OCI-M2 (cell line): Measurements from ENCODE around the gene TBC1D25.

Experiments
- DNase-seq: peaks from one replicate; lab custom pipeline; 2025; ENCODE audit not compliant: unreplicated experiment; lab: John Stamatoyannopoulos, UW

Gene TBC1D25

GRCh38 chrX:48539345-48540027 lies at the start of gene TBC1D25:
TBC1D25 (plus strand) TSS chrX:48539714; CDS start chrX:48539798, 84 bp downstream.
- DNase-seq, result peak; percentile 84

GRCh38 chrX:48489892-48490291 lies 49.6 kb upstream of the TBC1D25 start:
- no peak for DNase-seq

DNA sequence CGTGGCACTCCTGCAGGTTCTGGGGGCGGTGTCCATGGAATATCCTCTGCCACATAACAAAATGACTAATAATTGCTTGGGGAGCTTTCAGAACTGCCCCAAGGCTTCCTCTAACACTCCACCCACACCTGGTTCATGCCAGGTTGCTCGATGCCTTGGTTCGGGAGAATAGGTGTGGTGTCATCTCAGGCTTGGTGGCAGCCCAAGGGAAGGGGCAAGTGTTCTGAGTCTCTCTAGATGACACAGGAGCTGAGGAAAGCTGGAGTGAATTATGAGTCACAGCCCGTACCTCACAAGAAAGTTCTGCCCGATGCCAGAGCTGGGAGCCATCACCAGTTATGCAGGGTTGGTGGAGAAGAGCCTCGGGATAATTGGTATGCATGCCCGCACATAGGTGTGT lies 48.9 kb upstream of the TBC1D25 start:
- no peak for DNase-seq

- DNase-seq, result no peak
These were observed 47.7 kb upstream of the TBC1D25 start for GRCh38 chrX:48491809-48492208.

DNA sequence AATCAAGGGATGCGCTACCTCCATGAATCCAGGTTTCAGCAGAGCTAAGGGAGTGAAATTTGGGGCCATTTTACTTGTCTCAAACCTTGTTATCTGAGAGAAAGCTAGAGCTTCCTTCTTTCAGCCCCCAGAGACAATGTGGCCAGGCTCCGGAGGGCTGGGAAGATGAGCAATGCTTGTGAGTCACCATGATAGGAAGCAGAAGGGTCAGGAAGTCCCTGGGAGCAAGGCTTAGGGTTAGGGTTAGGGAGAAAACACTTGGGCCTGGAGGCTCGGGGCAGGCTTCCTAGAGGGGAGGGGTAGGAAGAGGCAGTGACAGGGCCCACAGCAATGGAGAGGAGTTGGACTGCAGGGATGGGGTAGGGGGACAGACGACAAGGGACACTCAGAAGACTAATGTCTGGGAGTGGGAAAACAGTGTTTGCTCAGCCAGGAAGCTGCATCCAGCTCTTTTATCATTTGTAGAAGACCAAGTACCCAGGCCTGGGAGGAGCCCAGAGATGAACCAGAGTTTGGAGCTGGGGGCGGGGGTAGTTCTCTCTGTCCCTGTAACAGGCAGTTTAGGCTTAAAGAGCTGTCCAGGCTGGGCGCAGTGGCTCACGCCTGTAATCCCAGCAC lies 47.1 kb upstream of the TBC1D25 start:
- no peak for DNase-seq

DNA sequence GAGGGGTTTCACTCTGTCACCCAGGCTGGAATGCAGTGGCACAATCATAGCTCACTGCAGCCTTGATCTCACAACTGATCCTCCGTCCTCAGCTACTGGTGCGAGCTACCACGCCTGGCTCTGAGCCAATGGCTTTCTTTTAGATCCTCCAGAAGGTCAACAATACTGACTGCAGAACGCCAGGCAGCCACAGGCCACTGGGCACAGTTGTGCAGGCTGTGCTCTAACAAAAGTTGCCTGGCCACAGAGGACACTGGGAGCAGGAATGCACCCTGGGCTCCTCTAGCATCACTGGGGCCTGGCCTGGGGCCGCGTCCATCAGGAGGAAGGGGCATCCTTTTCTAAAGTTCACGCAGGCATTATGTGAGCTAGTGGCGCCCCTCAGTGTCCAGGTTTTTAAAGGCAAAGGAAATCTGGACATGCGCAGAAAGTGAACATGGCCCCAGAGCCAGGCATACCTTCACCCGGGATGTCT lies 45.6 kb upstream of the TBC1D25 start:
- no peak for DNase-seq

- DNase-seq, result no peak
These were observed 42.9 kb upstream of the TBC1D25 start for GRCh38 chrX:48496660-48497059.

GRCh38 chrX:48497871-48498270 lies 41.6 kb upstream of the TBC1D25 start:
- DNase-seq, result no peak

DNA sequence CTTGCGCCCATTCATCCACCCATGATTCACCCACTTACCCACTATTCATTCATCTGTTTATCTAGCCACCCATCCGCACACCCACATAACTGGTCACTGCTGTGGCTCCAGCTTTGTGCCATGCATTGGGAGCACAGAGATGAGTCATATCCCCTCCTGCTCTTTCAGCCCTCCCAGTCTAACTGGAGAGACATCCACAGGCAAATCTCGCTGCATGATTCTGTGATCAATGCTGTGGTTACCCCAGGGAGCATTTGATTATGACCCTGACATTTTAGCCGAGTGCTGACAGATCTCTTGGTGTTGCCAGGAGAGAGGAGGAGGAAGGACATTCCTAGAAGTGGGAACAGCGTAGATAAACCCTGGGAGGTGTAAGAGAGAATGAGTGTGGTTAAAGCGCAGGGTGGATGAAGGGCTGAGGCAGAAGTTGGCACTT lies 41.1 kb upstream of the TBC1D25 start:
- no peak for DNase-seq

DNA sequence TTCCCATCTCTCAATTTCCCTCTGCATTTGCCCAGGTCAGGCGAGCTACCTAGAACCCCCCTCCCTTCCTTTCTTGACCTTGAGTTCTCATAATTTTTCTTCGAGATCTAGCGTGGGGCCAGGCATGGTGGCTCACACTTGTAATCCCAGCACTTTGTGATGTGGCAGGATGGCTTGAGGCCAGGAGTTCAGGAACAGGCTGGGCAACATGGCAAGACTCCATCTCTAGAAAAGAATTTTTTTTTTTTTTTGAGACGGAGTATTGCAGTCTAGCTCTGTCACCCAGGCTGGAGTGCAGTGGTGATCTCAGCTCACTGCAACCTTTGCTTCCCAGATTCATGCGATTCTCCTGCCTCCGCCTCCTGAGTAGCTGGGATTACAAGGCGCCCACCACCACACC lies 35.3 kb upstream of the TBC1D25 start:
- no peak for DNase-seq

- no peak for DNase-seq
These were observed 34.0 kb upstream of the TBC1D25 start for GRCh38 chrX:48505481-48505880.

GRCh38 chrX:48507246-48507645 lies 32.3 kb upstream of the TBC1D25 start:
- no peak for DNase-seq

GRCh38 chrX:48508400-48509244 lies 30.9 kb upstream of the TBC1D25 start, which contains the start of gene PORCN:
PORCN (plus strand) TSS chrX:48508992; CDS start chrX:48509821, 829 bp downstream.
- DNase-seq, result no peak

DNA sequence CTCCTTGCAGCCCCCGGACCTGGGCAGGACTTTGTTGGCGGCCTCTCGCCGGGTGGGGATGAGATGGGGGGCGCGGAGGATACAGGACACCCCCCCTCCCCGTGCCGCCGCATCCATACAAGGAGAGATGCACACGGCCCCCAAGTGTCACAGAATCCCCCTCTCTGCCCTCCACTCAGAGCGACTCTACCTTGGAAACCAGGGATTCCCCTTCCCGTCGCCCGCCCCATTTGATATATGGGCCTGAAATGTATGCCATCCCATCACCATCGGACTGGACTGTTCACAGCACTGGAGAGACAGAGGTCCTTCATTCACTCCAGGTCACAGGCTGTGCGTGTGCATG lies 30.3 kb upstream of the TBC1D25 start:
- DNase-seq, result no peak

GRCh38 chrX:48509619-48510018 lies 29.9 kb upstream of the TBC1D25 start:
- no peak for DNase-seq

DNA sequence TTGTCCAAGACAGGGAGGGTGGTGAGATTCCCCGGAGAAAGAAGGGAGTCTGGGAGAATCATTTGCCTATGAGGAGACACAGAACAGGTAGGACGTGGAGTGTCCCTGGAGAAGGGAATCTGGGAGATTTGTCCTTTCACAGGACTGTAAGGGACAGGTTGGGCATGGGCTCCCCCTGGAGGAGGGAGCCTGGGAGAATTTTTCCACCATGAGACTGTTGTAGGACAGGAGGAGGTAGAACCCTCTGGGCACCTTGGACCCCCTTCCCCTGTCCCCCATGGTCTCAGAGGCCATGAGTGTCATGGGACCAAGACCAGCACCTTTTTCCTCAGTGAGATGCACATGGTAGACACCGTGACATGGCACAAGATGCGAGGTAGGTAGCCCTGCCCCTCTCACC lies 28.0 kb upstream of the TBC1D25 start:
- DNase-seq, result no peak

DNA sequence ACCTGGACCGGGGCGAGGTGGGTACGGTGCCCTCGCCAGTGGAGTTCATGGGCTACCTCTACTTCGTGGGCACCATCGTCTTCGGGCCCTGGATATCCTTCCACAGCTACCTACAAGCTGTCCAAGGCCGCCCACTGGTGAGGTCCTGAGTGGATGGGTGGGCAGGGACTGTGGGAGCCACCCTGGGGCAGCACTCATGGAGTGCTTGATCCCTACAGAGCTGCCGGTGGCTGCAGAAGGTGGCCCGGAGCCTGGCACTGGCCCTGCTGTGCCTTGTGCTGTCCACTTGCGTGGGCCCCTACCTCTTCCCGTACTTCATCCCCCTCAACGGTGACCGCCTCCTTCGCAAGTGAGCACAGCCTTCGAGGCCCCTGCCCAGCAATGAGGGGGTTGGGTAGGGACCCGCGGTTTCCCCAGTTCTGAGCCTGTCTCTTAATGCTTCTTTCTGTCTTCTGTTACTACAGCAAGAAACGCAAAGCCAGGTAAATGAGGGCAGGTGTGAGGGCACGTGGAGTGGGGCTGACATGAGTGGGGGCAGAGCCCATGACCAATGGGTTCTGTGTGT lies 27.1 kb upstream of the TBC1D25 start:
- no peak for DNase-seq

GRCh38 chrX:48513670-48514069 lies 25.8 kb upstream of the TBC1D25 start:
- no peak for DNase-seq

DNA sequence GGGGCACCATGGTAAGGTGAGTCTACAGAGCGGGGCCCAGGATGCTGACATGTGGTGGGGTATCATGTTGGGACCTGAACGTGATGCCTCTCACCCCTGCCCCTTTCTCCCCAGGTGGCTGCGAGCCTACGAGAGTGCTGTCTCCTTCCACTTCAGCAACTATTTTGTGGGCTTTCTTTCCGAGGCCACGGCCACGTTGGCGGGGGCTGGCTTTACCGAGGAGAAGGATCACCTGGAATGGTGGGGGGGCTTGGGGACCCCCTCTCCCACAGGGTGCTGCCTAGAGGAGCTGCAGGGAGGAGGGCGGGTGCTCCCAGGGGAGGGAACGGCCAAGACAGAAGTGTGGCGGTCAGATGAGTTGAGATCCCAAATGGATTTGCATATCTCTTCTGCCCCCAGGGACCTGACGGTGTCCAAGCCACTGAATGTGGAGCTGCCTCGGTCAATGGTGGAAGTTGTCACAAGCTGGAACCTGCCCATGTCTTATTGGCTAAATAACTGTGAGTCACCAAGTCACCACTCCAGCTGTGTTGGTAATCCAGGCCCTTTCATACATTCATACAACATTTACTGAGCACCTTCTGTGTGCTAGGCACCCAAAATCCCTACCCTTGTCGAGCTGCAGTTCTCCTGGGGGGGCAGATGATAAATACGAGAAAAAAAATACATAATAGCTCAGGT lies 25.2 kb upstream of the TBC1D25 start:
- DNase-seq, result no peak

- DNase-seq, result no peak
These were observed 24.6 kb upstream of the TBC1D25 start for GRCh38 chrX:48514868-48515460.

GRCh38 chrX:48515842-48516241 lies 23.7 kb upstream of the TBC1D25 start:
- no peak for DNase-seq
